OCI-LY7 (cell line): Measurements from ENCODE around the gene GET4. TPM values are rescaled to one million over a fixed set of nuclear protein-coding genes. Genes with fewer than 3 reads are reported as not detected.

ENCODE experiments used
- BruUV-seq: library from RNA; stranded (reverse); fragments of 400-500 nt; replicated peaks from 2 replicates; lab custom pipeline; 2021; lab: Mats Ljungman, UMichigan
- CTCF ChIA-PET: fragments of 300-600 bp; sonication (Branson Sonifier 250); formaldehyde crosslinking; loops from one replicate; lab custom pipeline; 2022; ENCODE audit warnings: antibody characterized with exemption; ENCODE audit not compliant: unreplicated experiment; lab: Charles Lee
- POLR2A ChIA-PET: fragments of 300-600 bp; sonication (Branson Sonifier 250); formaldehyde crosslinking; loops from one replicate; lab custom pipeline; 2022; ENCODE audit warnings: antibody characterized with exemption; lab: Charles Lee
- DNase-seq: peaks from one replicate; pipeline ENCODE4 v3.0.0-alpha.2; 2015; ENCODE audit warnings: low spot score
- H2AFZ ChIP-seq: fragments of 200-600 bp; sonication (generic), shearing (Covaris generic); 2 replicates; pipeline ENCODE4 v1.6.1; 2014; ENCODE audit warnings: mild to moderate bottlenecking, antibody characterized with exemption, low read length, moderate library complexity
- H3K27ac ChIP-seq: fragments of 200-600 bp; sonication (generic); 2 replicates; pipeline ENCODE4 v1.5.1; 2014; ENCODE audit warnings: mixed run types, low read depth, mild to moderate bottlenecking, moderate library complexity, low read length, inconsistent platforms; ENCODE audit not compliant: poor library complexity, severe bottlenecking
- H3K36me3 ChIP-seq: fragments of 200-600 bp; sonication (generic); 2 replicates; pipeline ENCODE4 v1.6.1; 2014; ENCODE audit warnings: mild to moderate bottlenecking, antibody characterized with exemption, low read length, moderate library complexity, mixed read lengths; ENCODE audit not compliant: insufficient read depth
- H3K4me1 ChIP-seq: fragments of 200-600 bp; sonication (generic); 2 replicates; pipeline ENCODE4 v1.5.1; 2014; ENCODE audit warnings: mild to moderate bottlenecking, low read length; ENCODE audit not compliant: insufficient read depth, poor library complexity, severe bottlenecking
- H3K4me2 ChIP-seq: fragments of 200-600 bp; sonication (generic); 2 replicates; pipeline ENCODE4 v1.6.1; 2014; ENCODE audit warnings: mild to moderate bottlenecking, low read length
- H3K4me3 ChIP-seq: fragments of 200-600 bp; sonication (generic); 2 replicates; pipeline ENCODE4 v1.5.1; 2014; ENCODE audit warnings: mild to moderate bottlenecking, low read depth, low read length; ENCODE audit not compliant: poor library complexity, severe bottlenecking
- H3K79me2 ChIP-seq: fragments of 200-600 bp; sonication (generic); 2 replicates; pipeline ENCODE4 v1.6.1; 2016; ENCODE audit warnings: low read depth, mild to moderate bottlenecking, low read length, moderate library complexity, mixed read lengths; ENCODE audit not compliant: insufficient read depth
- H3K9me2 ChIP-seq: fragments of 200-600 bp; sonication (generic); 2 replicates; pipeline ENCODE4 v1.6.1; 2016; ENCODE audit warnings: mild to moderate bottlenecking, low read length, mixed read lengths; ENCODE audit not compliant: insufficient read depth
- H3K9me3 ChIP-seq: fragments of 200-600 bp; sonication (generic); 2 replicates; pipeline ENCODE4 v1.6.1; 2014; ENCODE audit warnings: mild to moderate bottlenecking, mixed run types, low read length, mixed read lengths
- H4K20me1 ChIP-seq: fragments of 200-600 bp; sonication (generic); 2 replicates; pipeline ENCODE4 v1.6.1; 2014; ENCODE audit warnings: mild to moderate bottlenecking, antibody characterized with exemption, low read length, moderate library complexity, mixed read lengths; ENCODE audit not compliant: insufficient read depth
- EZH2phosphoT487 ChIP-seq: fragments of 200-600 bp; sonication (generic); IDR thresholded peaks from 2 replicates; pipeline ENCODE4 v1.6.1; 2018; ENCODE audit warnings: low read depth, borderline replicate concordance, mild to moderate bottlenecking, mixed run types, antibody characterized with exemption, low read length, moderate library complexity, mixed read lengths
- intact Hi-C: fragments of 100-400 bp; cut with micrococcal nuclease; formaldehyde crosslinking; loops from one replicate; pipeline ENCODE4 v1.10.0; 2022; ENCODE audit not compliant: unreplicated experiment
- total RNA-seq, 2 experiments: library from RNA; depleted of rRNA in 1 of 2; stranded (reverse); fragments of >200 nt in 1 of 2; shearing (Covaris generic) in 1 of 2; gene quantifications; 2 replicates each; pipeline ENCODE4 v1.2.3, GENCODE V29; 2014 to 2022
- TF ChIP-seq, protein P1 (sequence below): fragments of 200-600 bp; sonication (generic); conservative IDR thresholded peaks from 2 replicates; pipeline ENCODE4 v1.5.1; 2014; ENCODE audit warnings: mild to moderate bottlenecking, antibody characterized with exemption, low read length, moderate library complexity, mixed read lengths

Gene GET4
- total RNA-seq, 2 experiments from 2014 or later: 46.3 to 54.5 TPM

GRCh38 chr7:926061-927030, 50.0 kb downstream of the GET4 start:
- H3K4me2 ChIP-seq: no peak overlapping the region
- no peak overlapping the region for H2AFZ ChIP-seq
- no peak for TF ChIP-seq EZH2phosphoT487
- TF ChIP-seq, protein P1, sequence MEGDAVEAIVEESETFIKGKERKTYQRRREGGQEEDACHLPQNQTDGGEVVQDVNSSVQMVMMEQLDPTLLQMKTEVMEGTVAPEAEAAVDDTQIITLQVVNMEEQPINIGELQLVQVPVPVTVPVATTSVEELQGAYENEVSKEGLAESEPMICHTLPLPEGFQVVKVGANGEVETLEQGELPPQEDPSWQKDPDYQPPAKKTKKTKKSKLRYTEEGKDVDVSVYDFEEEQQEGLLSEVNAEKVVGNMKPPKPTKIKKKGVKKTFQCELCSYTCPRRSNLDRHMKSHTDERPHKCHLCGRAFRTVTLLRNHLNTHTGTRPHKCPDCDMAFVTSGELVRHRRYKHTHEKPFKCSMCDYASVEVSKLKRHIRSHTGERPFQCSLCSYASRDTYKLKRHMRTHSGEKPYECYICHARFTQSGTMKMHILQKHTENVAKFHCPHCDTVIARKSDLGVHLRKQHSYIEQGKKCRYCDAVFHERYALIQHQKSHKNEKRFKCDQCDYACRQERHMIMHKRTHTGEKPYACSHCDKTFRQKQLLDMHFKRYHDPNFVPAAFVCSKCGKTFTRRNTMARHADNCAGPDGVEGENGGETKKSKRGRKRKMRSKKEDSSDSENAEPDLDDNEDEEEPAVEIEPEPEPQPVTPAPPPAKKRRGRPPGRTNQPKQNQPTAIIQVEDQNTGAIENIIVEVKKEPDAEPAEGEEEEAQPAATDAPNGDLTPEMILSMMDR: no peak
- H4K20me1 ChIP-seq: no peaks in the 10 kb centered on the region
- H3K27ac ChIP-seq: no peak overlapping the region
- ChIA-PET POLR2A (no interaction called here), CTCF (no interaction called here)
- DNase-seq: no peak
- peaks cover 33% of the 10 kb centered on the region for H3K4me1 ChIP-seq
- H3K4me3 ChIP-seq: no peak overlapping the region
- H3K36me3 ChIP-seq: no peaks in the 10 kb centered on the region
- no peaks in the 10 kb centered on the region for H3K79me2 ChIP-seq
- no peaks in the 10 kb centered on the region for H3K9me3 ChIP-seq
- intact Hi-C loops: no loop called here
- no TSS peak for BruUV-seq
- no peaks in the 10 kb centered on the region for H3K9me2 ChIP-seq

- intact Hi-C loops: no loop called here
- ChIA-PET CTCF (no interaction called here), POLR2A (no interaction called here)
- Histone ChIP-seq H4K20me1 (no peaks in the 10 kb centered on the region), H3K4me1 (peaks cover 27% of the 10 kb centered on the region), H3K4me3 (no peak overlapping the region), H3K27ac (no peak overlapping the region), H3K4me2 (no peak overlapping the region), H3K9me3 (no peaks in the 10 kb centered on the region), H3K36me3 (no peaks in the 10 kb centered on the region), H3K9me2 (no peaks in the 10 kb centered on the region), H3K79me2 (no peaks in the 10 kb centered on the region), H2AFZ (no peak overlapping the region)
- no TSS peak for BruUV-seq
- no peak for DNase-seq
- TF ChIP-seq EZH2phosphoT487: no peak
- TF ChIP-seq, protein P1: no peak
Measured at GRCh38 chr7:927031-927671, 50.8 kb downstream of the GET4 start.
